ENCODE results near the gene OR1E2. TPM values are rescaled to one million over a fixed set of nuclear protein-coding genes. Genes with fewer than 3 reads are reported as not detected.

Gene OR1E2
- not detected for total RNA-seq

DNA sequence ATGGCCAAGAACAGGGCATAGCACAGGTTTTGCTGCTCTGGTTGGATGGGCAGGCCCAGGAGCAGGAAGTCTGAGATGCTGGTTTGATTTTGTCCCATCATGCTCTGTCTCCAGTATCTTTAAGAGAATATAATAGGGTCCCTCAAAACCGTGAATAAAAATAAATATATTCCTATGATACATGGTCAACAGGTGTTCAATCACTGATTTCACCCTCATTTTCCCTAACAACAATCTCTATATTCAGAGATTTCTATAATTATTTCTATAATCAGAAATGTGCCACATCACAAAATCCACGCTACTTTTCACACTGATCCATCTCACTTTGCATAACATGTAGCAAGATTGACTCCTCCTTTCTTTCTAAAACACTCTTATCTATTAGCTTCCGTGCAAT is at the start of gene OR1E2:
OR1E2 (minus strand) TSS at position 101 of the 400 bp plus-strand sequence; CDS start at position 101, 0 bp downstream.
- WGBS, 2 donors: 71 to 74% methylated on average over 3 of the region's 3 CpGs
- Histone ChIP-seq H3K9me3 (peaks cover 0 to 3% (median 0%) of the 10 kb centered on the region in 4 donors), H3K4me1 (no peaks in the 10 kb centered on the region), H3K27ac (no peak within 1 kb of the TSS), H3K27me3 (no peaks in the 10 kb centered on the region), H3K4me3 (no peak within 1 kb of the TSS), H3K36me3 (no peaks in the 10 kb centered on the region)
- DNase-seq (no peak), ATAC-seq (ENCODE audit: low FRiP score in 2 of 2) (no peak)
- TF ChIP-seq EP300 (IDR thresholded peaks at IDR 0.05) (no peak), POLR2AphosphoS5 (IDR thresholded peaks at IDR 0.05) (no peak), CTCF (IDR thresholded peaks at IDR 0.05) (no peak), POLR2A (IDR thresholded peaks at IDR 0.05) (no peak)

- no peaks in the 10 kb centered on the region for H3K9me3 ChIP-seq
- H3K4me1 ChIP-seq: no peaks in the 10 kb centered on the region
- 50 to 86% methylated on average over 2 to 3 of the region's 3 CpGs for WGBS, 2 donors
- no peak for DNase-seq
- no peak for ATAC-seq (ENCODE audit: low FRiP score in 2 of 2)
- H3K4me3 ChIP-seq: no peak overlapping the region
- H3K27me3 ChIP-seq: no peaks in the 10 kb centered on the region
- no peaks in the 10 kb centered on the region for H3K36me3 ChIP-seq
- TF ChIP-seq EP300 (IDR thresholded peaks at IDR 0.05) (no peak), CTCF (IDR thresholded peaks at IDR 0.05) (no peak), POLR2AphosphoS5 (IDR thresholded peaks at IDR 0.05) (no peak), POLR2A (IDR thresholded peaks at IDR 0.05) (no peak)
- no peak overlapping the region for H3K27ac ChIP-seq
These were observed 49.2 kb upstream of the OR1E2 start for GRCh38 chr17:3482852-3483251.

DNA sequence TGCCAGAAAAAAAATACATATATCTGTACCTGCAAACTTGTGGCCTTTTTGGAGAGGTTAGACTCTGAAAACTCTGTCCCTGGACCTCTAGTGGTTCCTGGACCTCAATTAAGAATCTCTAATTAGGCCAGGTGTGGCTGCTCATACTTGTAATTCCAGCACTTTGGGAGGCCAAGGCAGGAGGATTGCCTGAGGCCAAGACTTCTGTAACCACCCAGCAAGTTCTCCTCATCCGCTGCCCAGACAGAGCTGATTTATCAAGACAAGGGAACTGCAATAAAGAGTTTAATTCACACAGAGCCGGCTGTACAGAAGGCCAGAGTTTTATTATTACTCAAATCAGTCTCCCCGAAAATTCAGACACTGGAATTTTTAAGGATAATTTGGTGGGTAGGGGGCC is 46.3 kb upstream of the OR1E2 start:
- TF ChIP-seq EP300 (IDR thresholded peaks at IDR 0.05) (no peak), CTCF (IDR thresholded peaks at IDR 0.05) (no peak), POLR2AphosphoS5 (IDR thresholded peaks at IDR 0.05) (no peak), POLR2A (IDR thresholded peaks at IDR 0.05) (no peak)
- ATAC-seq (ENCODE audit: low FRiP score in 2 of 2): no peak
- Histone ChIP-seq H3K27me3 (no peaks in the 10 kb centered on the region), H3K4me3 (no peak overlapping the region), H3K4me1 (no peaks in the 10 kb centered on the region), H3K9me3 (no peaks in the 10 kb centered on the region), H3K36me3 (no peaks in the 10 kb centered on the region), H3K27ac (no peak overlapping the region)
- WGBS, 2 donors: 79 to 85% methylated on average over 3 of the region's 3 CpGs
- DNase-seq: no peak

- DNase-seq (no peak), ATAC-seq (ENCODE audit: low FRiP score in 2 of 2) (peak in 1 of 2 donors; percentile 75)
- TF ChIP-seq POLR2AphosphoS5 (IDR thresholded peaks at IDR 0.05): no peak
- TF ChIP-seq POLR2A (IDR thresholded peaks at IDR 0.05): no peak
- no peak for TF ChIP-seq EP300 (IDR thresholded peaks at IDR 0.05)
- no peak for TF ChIP-seq CTCF (IDR thresholded peaks at IDR 0.05)
- no peaks in the 10 kb centered on the region for H3K27me3 ChIP-seq
- H3K9me3 ChIP-seq: no peaks in the 10 kb centered on the region
- H3K27ac ChIP-seq: peak within 1 kb of the TSS; percentile 40 to 42 (median 42)
- peaks cover 0 to 5% (median 0%) of the 10 kb centered on the region in 4 donors for H3K4me1 ChIP-seq
- no peaks in the 10 kb centered on the region for H3K36me3 ChIP-seq
- 41 to 53% methylated on average over 7 of the region's 7 CpGs for WGBS, 2 donors
- peak within 1 kb of the TSS in 3 of 4 donors; percentile 24 to 42 (median 40) for H3K4me3 ChIP-seq
These were observed 42.4 kb upstream of the OR1E2 start, which contains the start of gene ASPA for GRCh38 chr17:3475812-3476610. Gene ASPA (plus strand): TSS chr17:3475997. CDS start chr17:3476160, 163 bp downstream.
